HG03354 (cell line): Measurements from ENCODE around the gene GSX2.

Experiments used
- ATAC-seq: cut with Tn5 transposase; IDR thresholded peaks from one replicate; pipeline ENCODE4 v1.9.1; 2021; ENCODE audit warnings: mild to moderate bottlenecking; ENCODE audit not compliant: unreplicated experiment, poor library complexity, severe bottlenecking

Gene GSX2

GRCh38 chr4:54074381-54074780 is 25.6 kb upstream of the GSX2 start:
- no peak for ATAC-seq

GRCh38 chr4:54076673-54077072 is 23.3 kb upstream of the GSX2 start:
- ATAC-seq, result no peak

GRCh38 chr4:54077812-54078211 is 22.2 kb upstream of the GSX2 start:
- no peak for ATAC-seq

- ATAC-seq, result no peak
These were observed 17.8 kb upstream of the GSX2 start for GRCh38 chr4:54082168-54082567.

GRCh38 chr4:54085284-54085683 is 14.7 kb upstream of the GSX2 start:
- no peak for ATAC-seq

- no peak for ATAC-seq
These were observed 10.1 kb upstream of the GSX2 start for GRCh38 chr4:54089875-54090274.

GRCh38 chr4:54090404-54090803 is 9.6 kb upstream of the GSX2 start:
- ATAC-seq, result no peak

- ATAC-seq, result peak; percentile 60
These were observed 8.9 kb upstream of the GSX2 start for GRCh38 chr4:54090804-54091623.

- ATAC-seq, result peak; percentile 66
These were observed 8.1 kb upstream of the GSX2 start for GRCh38 chr4:54091637-54092404.

GRCh38 chr4:54092405-54093323 is 7.3 kb upstream of the GSX2 start:
- ATAC-seq, result no peak

- ATAC-seq, result no peak
These were observed 6.4 kb upstream of the GSX2 start for GRCh38 chr4:54093324-54094240.

GRCh38 chr4:54094451-54094850 is 5.5 kb upstream of the GSX2 start:
- ATAC-seq, result no peak

- ATAC-seq, result no peak
These were observed 4.7 kb upstream of the GSX2 start for GRCh38 chr4:54095110-54095825.

- no peak for ATAC-seq
These were observed 3.5 kb upstream of the GSX2 start for GRCh38 chr4:54096295-54096962.

- no peak for ATAC-seq
These were observed 2.8 kb upstream of the GSX2 start for GRCh38 chr4:54097152-54097551.

GRCh38 chr4:54098375-54098774 is 1.6 kb upstream of the GSX2 start:
- no peak for ATAC-seq

GRCh38 chr4:54099287-54099747 is 646 bp upstream of the GSX2 start:
- no peak for ATAC-seq
